DLD1 (cell line): ENCODE measurements around the gene HPCA.

ENCODE experiments used
- in situ Hi-C: cut with HindIII; loops from 2 replicates; pipeline ENCODE4 v1.10.0; 2017; ENCODE audit warnings: low sequenced_read_pairs

The HPCA gene

DNA sequence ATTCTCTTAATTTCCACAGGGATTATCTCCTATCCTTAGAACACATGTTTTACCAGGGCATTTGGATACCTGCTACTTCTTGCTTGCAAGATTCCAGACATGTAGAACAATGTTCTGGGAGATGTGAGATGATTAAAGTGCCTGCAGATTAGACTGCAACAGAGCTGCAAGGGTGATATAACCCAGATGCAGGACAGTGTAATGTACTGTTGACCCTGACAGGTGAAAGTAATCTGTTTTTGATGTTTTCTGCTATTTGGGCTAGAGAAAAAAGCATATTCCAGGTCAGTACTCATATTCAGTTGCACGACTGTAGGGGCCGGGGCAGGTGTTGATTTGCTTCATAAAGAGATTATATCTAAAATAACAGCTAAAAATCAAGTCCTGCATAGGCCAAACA, 42.0 kb downstream of the HPCA start:
- in situ Hi-C loops, result no loop called here

DNA sequence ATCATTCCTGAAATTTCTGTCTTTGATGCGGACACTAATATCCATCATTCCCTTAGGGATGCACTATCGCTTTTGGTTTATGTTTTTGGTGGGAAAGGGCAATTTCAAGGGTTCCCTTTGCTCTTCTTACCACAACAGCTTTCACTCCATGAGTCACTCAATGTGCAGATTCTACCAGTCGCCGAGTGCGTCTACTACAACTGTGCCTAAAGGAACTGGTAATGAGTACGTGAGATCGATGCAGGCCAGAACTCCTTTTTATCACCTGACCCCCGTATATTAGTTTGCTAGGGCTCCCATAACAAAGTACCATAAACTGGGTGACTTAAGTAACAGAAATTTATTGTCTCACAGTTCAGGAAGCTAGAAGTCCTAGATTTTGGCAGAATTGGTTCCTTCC, 42.4 kb downstream of the HPCA start:
- in situ Hi-C loops, result no loop called here

DNA sequence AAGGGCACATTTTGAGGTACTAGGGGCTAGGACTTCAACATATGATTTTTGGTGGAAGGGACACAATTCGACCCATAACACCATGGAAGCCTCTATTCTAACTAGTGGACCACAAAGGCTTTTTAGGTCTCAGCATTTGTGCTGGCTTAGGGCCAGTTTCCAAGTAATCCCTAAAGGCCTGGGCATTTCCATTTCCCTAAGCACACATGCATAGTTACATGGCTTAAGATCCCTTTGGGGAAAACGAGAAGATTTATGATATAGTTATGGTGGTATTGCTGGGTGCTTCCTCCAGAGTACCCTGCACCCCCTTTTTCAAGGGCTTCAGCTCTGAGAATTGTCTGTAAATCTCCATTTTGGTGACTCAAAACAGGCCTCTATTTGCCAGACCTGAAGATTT, 43.1 kb downstream of the HPCA start:
- in situ Hi-C loops, result no loop called here

DNA sequence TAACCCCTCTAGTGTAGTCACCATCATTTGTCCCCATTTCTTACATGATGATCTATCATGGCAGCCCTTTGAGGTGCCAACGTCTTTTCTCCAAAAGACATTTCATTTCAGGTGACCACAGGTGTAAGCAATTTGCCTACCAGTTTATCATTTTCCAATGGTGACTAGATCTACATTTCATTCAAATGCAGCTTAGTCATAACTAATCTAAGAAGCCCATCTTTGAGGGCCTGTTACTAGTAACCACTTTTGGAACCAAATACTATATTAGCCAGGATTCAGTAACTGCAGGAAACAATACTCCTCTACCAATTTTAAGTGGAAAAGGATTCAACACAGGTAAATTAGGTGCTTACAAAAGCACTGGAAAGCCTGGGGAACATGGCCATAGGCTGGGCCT, 45.5 kb downstream of the HPCA start:
- in situ Hi-C loops, result no loop called here

DNA sequence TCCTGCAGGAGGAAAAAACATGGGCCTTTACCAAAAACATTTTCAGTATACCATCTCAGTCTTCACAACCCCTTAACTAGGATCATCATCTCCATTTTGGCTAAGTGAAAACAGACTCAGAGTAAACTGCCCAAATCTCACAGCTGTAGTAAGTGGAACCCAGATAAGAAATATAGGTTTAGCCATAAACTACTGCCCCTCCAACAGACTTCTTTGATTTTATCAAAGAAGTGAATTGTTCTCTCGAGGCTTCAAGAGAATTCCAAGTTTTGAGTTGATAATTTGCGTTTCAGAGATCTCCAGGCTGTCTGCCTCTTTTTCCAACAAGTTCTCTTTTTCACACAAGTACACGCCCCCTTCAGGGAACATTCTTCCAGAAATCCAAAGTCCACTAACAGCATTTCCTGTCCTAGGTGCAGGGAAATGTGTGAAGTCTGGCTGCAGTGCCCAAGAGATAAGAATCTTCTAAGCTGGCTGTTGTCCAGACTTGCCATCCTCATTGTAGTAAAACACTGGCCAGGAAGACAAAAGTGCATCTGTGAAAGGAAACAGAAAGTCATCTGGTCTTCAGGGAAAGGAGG, 47.5 kb downstream of the HPCA start:
- in situ Hi-C loops, result no loop called here

DNA sequence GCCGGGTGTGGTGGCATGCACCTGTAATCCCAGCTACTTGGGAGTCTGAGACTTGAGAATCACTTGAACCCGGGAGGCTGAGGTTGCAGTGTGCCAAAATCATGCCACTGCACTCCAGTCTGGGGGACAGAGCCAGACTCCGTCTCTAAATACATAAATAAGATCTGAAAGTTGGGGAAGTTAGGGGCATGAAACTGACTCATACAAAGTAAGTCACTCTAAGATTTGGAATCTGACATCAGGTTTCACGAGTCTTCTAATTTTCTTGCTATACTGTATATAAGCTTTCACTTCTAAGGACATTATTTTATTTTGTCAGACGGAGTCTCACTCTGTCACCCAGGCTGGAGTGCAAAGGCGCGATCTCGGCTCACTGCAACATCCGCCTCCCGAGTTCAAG, 48.2 kb downstream of the HPCA start:
- in situ Hi-C loops, result no loop called here

DNA sequence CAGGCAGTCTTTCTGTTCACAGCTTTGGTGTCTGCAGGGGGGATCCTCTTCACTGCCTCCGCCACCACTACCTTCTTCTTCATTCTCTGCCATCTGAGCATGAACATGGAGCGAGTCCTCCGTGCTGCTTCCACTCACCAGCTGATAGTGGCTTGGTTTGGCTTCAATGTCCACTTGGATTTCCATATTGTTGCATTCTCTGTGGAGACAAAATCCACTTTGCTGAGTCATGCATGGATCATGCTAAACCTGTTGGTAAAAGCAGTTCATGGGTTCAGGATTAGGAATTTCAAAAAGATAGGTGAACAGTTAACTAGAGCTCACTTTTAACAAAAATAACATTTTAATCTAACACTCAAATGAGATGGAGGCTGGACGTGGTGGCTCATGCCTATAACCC, 50.8 kb downstream of the HPCA start:
- in situ Hi-C loops, result no loop called here

DNA sequence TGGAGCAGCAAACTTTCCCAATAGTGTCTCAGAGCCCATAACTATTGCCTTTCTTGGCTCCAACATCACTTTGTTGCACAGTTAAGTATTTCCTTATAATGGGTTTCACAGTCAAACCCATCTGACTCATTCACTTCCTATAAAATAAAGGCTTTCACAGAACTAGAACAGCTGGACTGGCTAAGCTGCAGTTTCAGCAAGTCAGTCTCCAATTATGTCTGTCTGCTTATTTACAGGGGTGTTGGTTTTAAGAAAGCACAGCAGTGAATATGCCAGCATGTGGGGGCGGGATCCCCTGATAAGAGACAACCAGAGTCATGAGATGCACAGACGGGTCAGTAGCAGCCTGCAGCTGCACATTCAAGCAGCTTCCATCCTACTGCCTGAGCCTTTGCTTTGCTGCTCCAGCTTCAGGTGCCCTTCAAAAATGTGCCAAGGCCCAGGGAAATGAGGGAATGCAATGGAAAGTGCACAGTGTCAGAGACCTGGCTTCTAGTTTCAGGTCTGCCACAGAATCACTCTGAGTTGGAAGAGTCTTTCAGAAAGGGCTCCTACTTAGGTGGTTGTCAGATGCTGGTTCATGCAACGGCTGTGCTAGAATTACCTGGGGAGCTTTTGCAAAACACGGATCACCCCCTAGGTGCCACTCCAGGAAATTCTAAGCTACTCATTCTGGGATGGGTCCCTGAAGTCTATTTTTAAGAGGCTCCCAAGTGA, 53.5 kb downstream of the HPCA start:
- in situ Hi-C loops, result no loop called here

DNA sequence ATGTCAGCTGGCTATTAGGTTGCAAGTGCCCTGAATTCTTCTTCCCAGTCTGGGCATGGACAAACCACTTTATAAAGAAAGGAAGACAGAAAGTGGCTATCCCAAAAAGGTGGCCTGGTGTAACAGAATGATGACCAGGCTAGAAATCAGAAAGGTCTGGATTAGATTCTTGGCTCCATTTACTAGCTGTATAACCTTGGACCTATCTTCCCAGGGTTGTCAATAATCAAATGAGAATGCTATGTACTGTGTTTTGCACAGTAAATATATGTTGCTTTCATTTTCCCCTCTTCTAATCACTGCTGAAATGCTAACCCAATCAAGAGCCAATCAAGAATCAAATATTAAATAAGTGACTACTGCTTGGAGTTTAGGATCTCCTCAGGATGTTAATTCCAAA, 57.9 kb downstream of the HPCA start:
- in situ Hi-C loops, result no loop called here
